Measurements from ENCODE around the gene CLNK.
"Not testable (repeated sequence)": the region's sequence is repeated elsewhere in the genome, so short reads cannot be mapped to it uniquely, and the experiment has no call there.

Gene CLNK

GRCh38 chr4:10659251-10659650 is 25.3 kb downstream of the CLNK start:
- DNase-seq: no peak

GRCh38 chr4:10656988-10657387 is 27.6 kb downstream of the CLNK start:
- no peak for DNase-seq

- DNase-seq: no peak
These were observed 28.1 kb downstream of the CLNK start for GRCh38 chr4:10656420-10656819.

- DNase-seq: no peak
These were observed 28.6 kb downstream of the CLNK start for GRCh38 chr4:10655968-10656367.

- no peak for DNase-seq
These were observed 36.1 kb downstream of the CLNK start for GRCh38 chr4:10648479-10648878.

GRCh38 chr4:10647846-10648245 is 36.7 kb downstream of the CLNK start:
- DNase-seq: no peak

GRCh38 chr4:10643600-10644425 is 40.8 kb downstream of the CLNK start:
- no peak for DNase-seq

GRCh38 chr4:10640561-10641201 is 43.9 kb downstream of the CLNK start:
- DNase-seq: no peak

GRCh38 chr4:10639664-10640063 is 44.9 kb downstream of the CLNK start:
- no peak for DNase-seq

- DNase-seq: no peak
These were observed 45.5 kb downstream of the CLNK start for GRCh38 chr4:10639100-10639499.

- no peak for DNase-seq
These were observed 49.5 kb downstream of the CLNK start for GRCh38 chr4:10635091-10635490.

GRCh38 chr4:10629394-10629793 is 55.2 kb downstream of the CLNK start:
- DNase-seq: no peak

GRCh38 chr4:10625131-10625530 is 59.4 kb downstream of the CLNK start:
- no peak for DNase-seq

GRCh38 chr4:10623862-10624261 is 60.7 kb downstream of the CLNK start:
- no peak for DNase-seq

- no peak for DNase-seq
These were observed 61.3 kb downstream of the CLNK start for GRCh38 chr4:10623241-10623640.

GRCh38 chr4:10622728-10623127 is 61.8 kb downstream of the CLNK start:
- DNase-seq: no peak

- DNase-seq: no peak
These were observed 63.6 kb downstream of the CLNK start for GRCh38 chr4:10620935-10621488.

GRCh38 chr4:10619855-10620254 is 64.7 kb downstream of the CLNK start:
- DNase-seq: no peak

GRCh38 chr4:10619220-10619619 is 65.3 kb downstream of the CLNK start:
- no peak for DNase-seq

- not testable (repeated sequence) for DNase-seq
These were observed 69.6 kb downstream of the CLNK start for GRCh38 chr4:10614926-10615325.

GRCh38 chr4:10613926-10614478 is 70.6 kb downstream of the CLNK start:
- no peak for DNase-seq

- DNase-seq: no peak
These were observed 72.1 kb downstream of the CLNK start for GRCh38 chr4:10612476-10612875.

GRCh38 chr4:10611673-10612072 is 72.9 kb downstream of the CLNK start:
- DNase-seq: no peak

Measured in activated naive CD4-positive, alpha-beta T cell treated with anti-CD3 and anti-CD28 coated beads, Interleukin-2, amount 50 U/mL, for 16 hours (primary cell).